ENCODE data around the gene CTXN1.

Gene CTXN1

GRCh38 chr19:7883105-7883504 is 42.8 kb downstream of the CTXN1 start:
- Mint-ChIP-seq H3K9me3 (no peaks in the 10 kb centered on the region), H3K27me3 (peaks cover 39% of the 10 kb centered on the region), H3K36me3 (ENCODE audit: low read depth) (no peaks in the 10 kb centered on the region), H3K27ac (no peak overlapping the region), H3K4me1 (ENCODE audit: low read depth) (peaks cover 8% of the 10 kb centered on the region), H3K4me3 (no peak overlapping the region)
- intact Hi-C loops (cut with micrococcal nuclease), result no loop called here

- Mint-ChIP-seq H3K9me3 (no peaks in the 10 kb centered on the region), H3K27me3 (peaks cover 36% of the 10 kb centered on the region), H3K4me1 (ENCODE audit: low read depth) (peaks cover 8% of the 10 kb centered on the region), H3K4me3 (no peak overlapping the region), H3K36me3 (ENCODE audit: low read depth) (no peaks in the 10 kb centered on the region), H3K27ac (no peak overlapping the region)
- intact Hi-C loops (cut with micrococcal nuclease), result no loop called here
These were observed 44.0 kb downstream of the CTXN1 start for GRCh38 chr19:7881910-7882309.

GRCh38 chr19:7879836-7880235 is 46.1 kb downstream of the CTXN1 start:
- no peaks in the 10 kb centered on the region for H3K36me3 Mint-ChIP-seq (ENCODE audit: low read depth)

GRCh38 chr19:7879111-7879807 is 46.7 kb downstream of the CTXN1 start:
- H3K27ac Mint-ChIP-seq, result no peak overlapping the region
- H3K9me3 Mint-ChIP-seq, result no peaks in the 10 kb centered on the region
- intact Hi-C loops (cut with micrococcal nuclease), result no loop called here
- H3K4me3 Mint-ChIP-seq, result no peak overlapping the region
- H3K27me3 Mint-ChIP-seq, result peaks cover 42% of the 10 kb centered on the region
- H3K4me1 Mint-ChIP-seq (ENCODE audit: low read depth), result peaks cover 12% of the 10 kb centered on the region
- H3K36me3 Mint-ChIP-seq (ENCODE audit: low read depth), result no peaks in the 10 kb centered on the region

More at GRCh38 chr19:7879836-7880235, 46.1 kb downstream of the CTXN1 start:
- Mint-ChIP-seq H3K9me3 (no peaks in the 10 kb centered on the region), H3K4me1 (ENCODE audit: low read depth) (peaks cover 8% of the 10 kb centered on the region), H3K4me3 (no peak overlapping the region), H3K27ac (no peak overlapping the region), H3K27me3 (peaks cover 40% of the 10 kb centered on the region)
- intact Hi-C loops (cut with micrococcal nuclease), result no loop called here

- Mint-ChIP-seq H3K9me3 (no peaks in the 10 kb centered on the region), H3K4me1 (ENCODE audit: low read depth) (peaks cover 15% of the 10 kb centered on the region), H3K27ac (no peak overlapping the region), H3K4me3 (no peak overlapping the region), H3K36me3 (ENCODE audit: low read depth) (no peaks in the 10 kb centered on the region), H3K27me3 (peaks cover 54% of the 10 kb centered on the region)
- intact Hi-C loops (cut with micrococcal nuclease), result no loop called here
These were observed 48.6 kb downstream of the CTXN1 start for GRCh38 chr19:7877249-7877836.

- H3K27me3 Mint-ChIP-seq, result peaks cover 59% of the 10 kb centered on the region
- H3K9me3 Mint-ChIP-seq, result no peaks in the 10 kb centered on the region
- intact Hi-C loops (cut with micrococcal nuclease), result no loop called here
- H3K4me1 Mint-ChIP-seq (ENCODE audit: low read depth), result peaks cover 37% of the 10 kb centered on the region
- no peaks in the 10 kb centered on the region for H3K36me3 Mint-ChIP-seq (ENCODE audit: low read depth)
- H3K4me3 Mint-ChIP-seq, result no peak overlapping the region
- no peak overlapping the region for H3K27ac Mint-ChIP-seq
These were observed 51.0 kb downstream of the CTXN1 start for GRCh38 chr19:7874897-7875273.
